GM23338 (cell line): ENCODE data around the gene ACP6. TPM values are rescaled to one million over a fixed set of nuclear protein-coding genes. Genes with fewer than 3 reads are reported as not detected.
A peak's percentile ranks its signal among the peaks of the same experiment; 100 is the strongest.

Experiments used
- ATAC-seq: fragments of 200-7000 bp; cut with Tn5 transposase; 3 replicates; pipeline ENCODE4 v1.9.1; 2020
- DNase-seq: peaks from one replicate; pipeline ENCODE4 v3.0.0-alpha.2; 2015; ENCODE audit warnings: low spot score
- H2AFZ ChIP-seq: fragments of 200-600 bp; sonication (generic); 2 replicates; pipeline ENCODE4 v1.8.0; 2016; ENCODE audit warnings: antibody characterized with exemption, mild to moderate bottlenecking, moderate library complexity
- H3F3A ChIP-seq: fragments of 200-600 bp; sonication (generic); replicated peaks from 2 replicates; pipeline ENCODE4 v1.8.0; 2017; ENCODE audit warnings: antibody characterized with exemption, mixed run types, low read depth
- H3K27ac ChIP-seq: fragments of 200-600 bp; sonication (generic); 2 replicates; pipeline ENCODE4 v1.6.1; 2016; ENCODE audit warnings: low read depth
- H3K27me3 ChIP-seq: fragments of 200-600 bp; sonication (generic); 2 replicates; pipeline ENCODE4 v1.8.0; 2016; ENCODE audit warnings: mild to moderate bottlenecking, mixed run types, moderate library complexity; ENCODE audit not compliant: insufficient read depth
- H3K36me3 ChIP-seq: fragments of 200-600 bp; sonication (generic); 2 replicates; pipeline ENCODE4 v1.8.0; 2016; ENCODE audit warnings: mild to moderate bottlenecking; ENCODE audit not compliant: insufficient read depth
- H3K4me1 ChIP-seq: fragments of 200-600 bp; sonication (generic); 2 replicates; pipeline ENCODE4 v1.8.0; 2016; ENCODE audit warnings: mild to moderate bottlenecking, moderate library complexity; ENCODE audit not compliant: insufficient read depth
- H3K4me2 ChIP-seq: fragments of 200-600 bp; sonication (generic); 2 replicates; pipeline ENCODE4 v1.7.1; 2017; ENCODE audit warnings: mixed run types
- H3K4me3 ChIP-seq: fragments of 200-600 bp; sonication (generic); 2 replicates; pipeline ENCODE4 v1.6.1; 2016; ENCODE audit warnings: mixed run types
- H3K79me2 ChIP-seq: fragments of 200-600 bp; sonication (generic); replicated peaks from 2 replicates; pipeline ENCODE4 v1.8.0; 2017; ENCODE audit warnings: mild to moderate bottlenecking; ENCODE audit not compliant: insufficient read depth
- H3K9me2 ChIP-seq: fragments of 200-600 bp; sonication (generic); 2 replicates; pipeline ENCODE4 v1.8.0; 2017; ENCODE audit not compliant: insufficient read depth
- H4K20me1 ChIP-seq: fragments of 200-600 bp; sonication (generic); replicated peaks from 2 replicates; pipeline ENCODE4 v1.8.0; 2017; ENCODE audit warnings: mild to moderate bottlenecking; ENCODE audit not compliant: insufficient read depth
- H3K27ac Mint-ChIP-seq: 2 replicates; pipeline ENCODE4 v1.8.0; 2020; ENCODE audit warnings: inconsistent platforms, mild to moderate bottlenecking, moderate library complexity, mixed read lengths
- H3K27me3 Mint-ChIP-seq: 3 replicates; pipeline ENCODE4 v1.8.0; 2022; ENCODE audit warnings: low read depth, mild to moderate bottlenecking, moderate library complexity, mixed read lengths, inconsistent platforms; ENCODE audit not compliant: insufficient read depth, poor library complexity
- H3K36me3 Mint-ChIP-seq: 3 replicates; pipeline ENCODE4 v1.8.0; 2021; ENCODE audit warnings: low read depth, mild to moderate bottlenecking, inconsistent platforms, moderate library complexity, mixed read lengths
- H3K4me1 Mint-ChIP-seq: 3 replicates; pipeline ENCODE4 v1.8.0; 2020; ENCODE audit warnings: mild to moderate bottlenecking, inconsistent platforms, mixed read lengths
- H3K4me3 Mint-ChIP-seq: 3 replicates; pipeline ENCODE4 v1.8.0; 2021; ENCODE audit warnings: moderate library complexity, mild to moderate bottlenecking, inconsistent platforms, mixed read lengths
- H3K9me3 Mint-ChIP-seq: 3 replicates; pipeline ENCODE4 v1.8.0; 2020; ENCODE audit warnings: moderate library complexity, mild to moderate bottlenecking, inconsistent platforms, mixed read lengths
- CREB1 ChIP-seq: fragments of 250-450 bp; sonication (Bioruptor Pico); IDR thresholded peaks from 2 replicates; pipeline ENCODE4 v1.5.0; 2020; ENCODE audit warnings: low read depth, mild to moderate bottlenecking, moderate library complexity
- CTCF ChIP-seq, 2 experiments: fragments of 200-600 bp in 1 of 2; sonication (generic) in 1 of 2; conservative IDR thresholded peaks; 2 replicates each; pipeline versions ENCODE4 v1.5.1 to v1.6.1; 2016 to 2017; ENCODE audit warnings: antibody characterized with exemption in 2 of 2, low read depth in 2 of 2, mild to moderate bottlenecking in 2 of 2, moderate library complexity in 1 of 2
- ETS1 ChIP-seq: IDR thresholded peaks from 2 replicates; pipeline ENCODE4 v1.6.1; 2016; ENCODE audit warnings: antibody characterized with exemption
- EZH2 ChIP-seq: fragments of 200-600 bp; sonication (generic); IDR thresholded peaks from one replicate; pipeline ENCODE4 v1.8.0; 2017; ENCODE audit warnings: antibody characterized with exemption, mild to moderate bottlenecking, low read depth; ENCODE audit not compliant: unreplicated experiment
- JUNB ChIP-seq: IDR thresholded peaks from one replicate; pipeline ENCODE4 v1.6.1; 2016; ENCODE audit warnings: antibody characterized with exemption; ENCODE audit not compliant: unreplicated experiment
- NANOG ChIP-seq: IDR thresholded peaks from 2 replicates; pipeline ENCODE4 v1.6.1; 2016; ENCODE audit warnings: antibody characterized with exemption, borderline replicate concordance
- POLR2AphosphoS5 ChIP-seq: IDR thresholded peaks from 2 replicates; pipeline ENCODE4 v1.6.1; 2016; ENCODE audit warnings: antibody characterized with exemption, low read depth
- REST ChIP-seq: IDR thresholded peaks from one replicate; pipeline ENCODE4 v1.6.1; 2018; ENCODE audit warnings: antibody characterized with exemption; ENCODE audit not compliant: unreplicated experiment
- STAT1 ChIP-seq: IDR thresholded peaks from one replicate; pipeline ENCODE4 v1.6.1; 2016; ENCODE audit warnings: antibody characterized with exemption; ENCODE audit not compliant: unreplicated experiment
- ZNF114 ChIP-seq: fragments of 250-450 bp; sonication (Bioruptor Pico); IDR thresholded peaks from 2 replicates; pipeline ENCODE4 v1.5.0; 2020; ENCODE audit warnings: mild to moderate bottlenecking, moderate library complexity
- ZNF331 ChIP-seq: fragments of 250-450 bp; sonication (Bioruptor Pico); IDR thresholded peaks from 2 replicates; pipeline ENCODE4 v1.5.0; 2020; ENCODE audit warnings: low read depth, mild to moderate bottlenecking, moderate library complexity
- polyA plus RNA-seq: library from polyadenylated mRNA; unstranded; fragments of >200 nt; fragmentation: Nextera tagmentation; extraction: Ambion mirVana; gene quantifications from 2 replicates; pipeline ENCODE4 v1.2.1, GENCODE V29; 2016
- total RNA-seq: library from RNA; depleted of rRNA; stranded (reverse); fragments of >200 nt; shearing (Covaris generic); gene quantifications from 2 replicates; pipeline ENCODE4 v1.2.3, GENCODE V29; 2014

The ACP6 gene
- total and polyA plus RNA-seq, 2 experiments from 2014 or later: 20.6 to 26.5 TPM

GRCh38 chr1:147598621-147599361, 71.5 kb downstream of the ACP6 start:
- ATAC-seq (peak; percentile 60), DNase-seq (peak; percentile 70)
- Histone ChIP-seq H3K4me2 (peak overlapping the region; percentile 90), H4K20me1 (peaks cover 15% of the 10 kb centered on the region), H3K9me2 (no peaks in the 10 kb centered on the region; the same call in 1 of the 2 replicates), H3K79me2 (peaks cover 34% of the 10 kb centered on the region), H3K27me3 (peaks cover 49% of the 10 kb centered on the region), H2AFZ (0 out of 2 replicates have a peak overlapping the region, but pooled peaks have one; percentile 72), H3K4me3 (peak overlapping the region; percentile 88), H3F3A (peaks cover 6% of the 10 kb centered on the region; the same call in 1 of the 2 replicates), H3K27ac (peak overlapping the region; percentile 83), H3K4me1 (peaks cover 39% of the 10 kb centered on the region), H3K36me3 (no peaks in the 10 kb centered on the region)
- Mint-ChIP-seq H3K36me3 (no peaks in the 10 kb centered on the region), H3K9me3 (no peaks in the 10 kb centered on the region), H3K27ac (peak overlapping the region; percentile 80), H3K4me1 (peaks cover 43% of the 10 kb centered on the region), H3K27me3 (peaks cover 5% of the 10 kb centered on the region), H3K4me3 (peak overlapping the region; percentile 80)
- TF ChIP-seq ETS1 (0 out of 2 replicates have a peak, but pooled peaks have one; percentile 10), STAT1 (no peak), EZH2 (no peak)

- Histone ChIP-seq H3K4me3 (no peak overlapping the region), H3K4me2 (peak overlapping the region; percentile 90), H2AFZ (no peak overlapping the region), H3F3A (peaks cover 6% of the 10 kb centered on the region; the same call in 1 of the 2 replicates), H3K36me3 (no peaks in the 10 kb centered on the region), H3K4me1 (peaks cover 40% of the 10 kb centered on the region), H3K27me3 (peaks cover 65% of the 10 kb centered on the region), H3K79me2 (peaks cover 17% of the 10 kb centered on the region), H3K27ac (no peak overlapping the region), H4K20me1 (no peaks in the 10 kb centered on the region; the same call in 1 of the 2 replicates), H3K9me2 (no peaks in the 10 kb centered on the region; the same call in 1 of the 2 replicates)
- Mint-ChIP-seq H3K4me1 (peaks cover 37% of the 10 kb centered on the region), H3K36me3 (no peaks in the 10 kb centered on the region), H3K27me3 (peaks cover 5% of the 10 kb centered on the region), H3K9me3 (no peaks in the 10 kb centered on the region), H3K27ac (no peak overlapping the region), H3K4me3 (no peak overlapping the region)
- DNase-seq (no peak), ATAC-seq (no peak)
- no peak for TF ChIP-seq CREB1 (CRISPR knock-in tag)
- no peak for TF ChIP-seq EZH2
- TF ChIP-seq POLR2AphosphoS5: no peak
- no peak for TF ChIP-seq REST
- TF ChIP-seq NANOG: no peak
- no peak for TF ChIP-seq ETS1
- TF ChIP-seq CTCF (conservative IDR thresholded peaks at IDR 0.05; ENCODE audit: low read depth in 2 of 2): no peak
- TF ChIP-seq STAT1: no peak
- no peak for TF ChIP-seq ZNF331 (CRISPR knock-in tag)
- TF ChIP-seq JUNB: no peak
- TF ChIP-seq ZNF114 (CRISPR knock-in tag): no peak
Observed at GRCh38 chr1:147597010-147597409, 73.3 kb downstream of the ACP6 start.
